Measurements from ENCODE around the gene ODF4.

Gene ODF4

GRCh38 chr17:8312251-8312650, 27.4 kb upstream of the ODF4 start:
- DNase-seq (ENCODE audit: insufficient read length, low spot score) (no peak), FAIRE-seq (no peak)
- no peak for TF ChIP-seq SPI1 (IDR thresholded peaks at IDR 0.05; ENCODE audit: low read depth, low read length)
- no peak for TF ChIP-seq POLR2AphosphoS5 (IDR thresholded peaks at IDR 0.05; ENCODE audit: low read depth, low read length)
- no peak for TF ChIP-seq TAF1 (IDR thresholded peaks at IDR 0.05; ENCODE audit: low read depth, low read length)
- no peak for TF ChIP-seq POLR2A (IDR thresholded peaks at IDR 0.05; ENCODE audit: low read depth, low read length)
- no peak for TF ChIP-seq PAX5 (IDR thresholded peaks at IDR 0.05; ENCODE audit: insufficient read depth, low read length, severe bottlenecking)
- TF ChIP-seq POU2F2 (IDR thresholded peaks at IDR 0.05; ENCODE audit: low read depth, low read length) = no peak

GRCh38 chr17:8312726-8313600, 26.7 kb upstream of the ODF4 start:
- no peak for DNase-seq (ENCODE audit: insufficient read length, low spot score)
- no peak for FAIRE-seq
- no peak for TF ChIP-seq POLR2AphosphoS5 (IDR thresholded peaks at IDR 0.05; ENCODE audit: low read depth, low read length)
- no peak for TF ChIP-seq PAX5 (IDR thresholded peaks at IDR 0.05; ENCODE audit: insufficient read depth, low read length, severe bottlenecking)
- TF ChIP-seq POLR2A (IDR thresholded peaks at IDR 0.05; ENCODE audit: low read depth, low read length) = no peak
- no peak for TF ChIP-seq TAF1 (IDR thresholded peaks at IDR 0.05; ENCODE audit: low read depth, low read length)
- TF ChIP-seq SPI1 (IDR thresholded peaks at IDR 0.05; ENCODE audit: low read depth, low read length) = no peak
- TF ChIP-seq POU2F2 (IDR thresholded peaks at IDR 0.05; ENCODE audit: low read depth, low read length) = no peak

- no peak for FAIRE-seq
- no peak for TF ChIP-seq POLR2AphosphoS5 (IDR thresholded peaks at IDR 0.05; ENCODE audit: low read depth, low read length)
- no peak for TF ChIP-seq SPI1 (IDR thresholded peaks at IDR 0.05; ENCODE audit: low read depth, low read length)
- no peak for TF ChIP-seq POLR2A (IDR thresholded peaks at IDR 0.05; ENCODE audit: low read depth, low read length)
- no peak for TF ChIP-seq TAF1 (IDR thresholded peaks at IDR 0.05; ENCODE audit: low read depth, low read length)
- TF ChIP-seq POU2F2 (IDR thresholded peaks at IDR 0.05; ENCODE audit: low read depth, low read length) = no peak
- no peak for TF ChIP-seq PAX5 (IDR thresholded peaks at IDR 0.05; ENCODE audit: insufficient read depth, low read length, severe bottlenecking)
- no peak for DNase-seq (ENCODE audit: insufficient read length, low spot score)
These were observed 24.6 kb upstream of the ODF4 start for GRCh38 chr17:8314797-8315763.

GRCh38 chr17:8315764-8316217, 23.8 kb upstream of the ODF4 start:
- DNase-seq (ENCODE audit: insufficient read length, low spot score) (no peak), FAIRE-seq (no peak)
- TF ChIP-seq POU2F2 (IDR thresholded peaks at IDR 0.05; ENCODE audit: low read depth, low read length) = no peak
- TF ChIP-seq POLR2A (IDR thresholded peaks at IDR 0.05; ENCODE audit: low read depth, low read length) = no peak
- TF ChIP-seq SPI1 (IDR thresholded peaks at IDR 0.05; ENCODE audit: low read depth, low read length) = no peak
- no peak for TF ChIP-seq PAX5 (IDR thresholded peaks at IDR 0.05; ENCODE audit: insufficient read depth, low read length, severe bottlenecking)
- TF ChIP-seq TAF1 (IDR thresholded peaks at IDR 0.05; ENCODE audit: low read depth, low read length) = no peak
- TF ChIP-seq POLR2AphosphoS5 (IDR thresholded peaks at IDR 0.05; ENCODE audit: low read depth, low read length) = no peak

GRCh38 chr17:8318010-8318935, 21.4 kb upstream of the ODF4 start:
- TF ChIP-seq POLR2A (IDR thresholded peaks at IDR 0.05; ENCODE audit: low read depth, low read length) (no peak), TAF1 (IDR thresholded peaks at IDR 0.05; ENCODE audit: low read depth, low read length) (no peak), POLR2AphosphoS5 (IDR thresholded peaks at IDR 0.05; ENCODE audit: low read depth, low read length) (no peak), PAX5 (IDR thresholded peaks at IDR 0.05; ENCODE audit: insufficient read depth, low read length, severe bottlenecking) (no peak), SPI1 (IDR thresholded peaks at IDR 0.05; ENCODE audit: low read depth, low read length) (no peak), POU2F2 (IDR thresholded peaks at IDR 0.05; ENCODE audit: low read depth, low read length) (no peak)
- DNase-seq (ENCODE audit: insufficient read length, low spot score) = no peak
- no peak for FAIRE-seq

- no peak for TF ChIP-seq POU2F2 (IDR thresholded peaks at IDR 0.05; ENCODE audit: low read depth, low read length)
- TF ChIP-seq POLR2A (IDR thresholded peaks at IDR 0.05; ENCODE audit: low read depth, low read length) = no peak
- no peak for TF ChIP-seq SPI1 (IDR thresholded peaks at IDR 0.05; ENCODE audit: low read depth, low read length)
- no peak for TF ChIP-seq PAX5 (IDR thresholded peaks at IDR 0.05; ENCODE audit: insufficient read depth, low read length, severe bottlenecking)
- TF ChIP-seq TAF1 (IDR thresholded peaks at IDR 0.05; ENCODE audit: low read depth, low read length) = no peak
- TF ChIP-seq POLR2AphosphoS5 (IDR thresholded peaks at IDR 0.05; ENCODE audit: low read depth, low read length) = no peak
- DNase-seq (ENCODE audit: insufficient read length, low spot score) = no peak
- no peak for FAIRE-seq
These were observed 19.4 kb upstream of the ODF4 start for GRCh38 chr17:8320262-8320661.

GRCh38 chr17:8320990-8321389, 18.6 kb upstream of the ODF4 start:
- DNase-seq (ENCODE audit: insufficient read length, low spot score) (no peak), FAIRE-seq (no peak)
- TF ChIP-seq SPI1 (IDR thresholded peaks at IDR 0.05; ENCODE audit: low read depth, low read length) (no peak), TAF1 (IDR thresholded peaks at IDR 0.05; ENCODE audit: low read depth, low read length) (no peak), POLR2AphosphoS5 (IDR thresholded peaks at IDR 0.05; ENCODE audit: low read depth, low read length) (no peak)

- TF ChIP-seq POLR2AphosphoS5 (IDR thresholded peaks at IDR 0.05; ENCODE audit: low read depth, low read length) = no peak
- no peak for TF ChIP-seq SPI1 (IDR thresholded peaks at IDR 0.05; ENCODE audit: low read depth, low read length)
- TF ChIP-seq POU2F2 (IDR thresholded peaks at IDR 0.05; ENCODE audit: low read depth, low read length) = no peak
- no peak for TF ChIP-seq TAF1 (IDR thresholded peaks at IDR 0.05; ENCODE audit: low read depth, low read length)
- TF ChIP-seq POLR2A (IDR thresholded peaks at IDR 0.05; ENCODE audit: low read depth, low read length) = no peak
- TF ChIP-seq PAX5 (IDR thresholded peaks at IDR 0.05; ENCODE audit: insufficient read depth, low read length, severe bottlenecking) = no peak
- DNase-seq (ENCODE audit: insufficient read length, low spot score) (no peak), FAIRE-seq (no peak)
These were observed 17.6 kb upstream of the ODF4 start for GRCh38 chr17:8322061-8322460.
